Gastrocnemius medialis (tissue), 4 donors: Measurements from ENCODE around the gene TOMM20.

ENCODE experiments used
- POLR2A ChIP-seq, 2 donors: fragments of 450-650 bp; IDR thresholded peaks; one replicate each; pipeline ENCODE4 v1.6.1; 2017; ENCODE audit warnings: antibody characterized with exemption in 2 of 2, mild to moderate bottlenecking in 2 of 2, moderate library complexity in 2 of 2
- TF ChIP-seq, protein P1 (sequence below), 5 experiments: fragments of 450-650 bp in 3 of 5; fragments of 200-600 bp in 2 of 5; sonication (generic) in 2 of 5; IDR thresholded peaks in 4 of 5; conservative IDR thresholded peaks in 1 of 5; 1 replicate in 4 of 5; 2 replicates in 1 of 5; pipeline ENCODE4 v1.5.1; 2016 to 2019; ENCODE audit warnings: antibody characterized with exemption in 5 of 5, mild to moderate bottlenecking in 3 of 5, moderate library complexity in 3 of 5

GRCh38 chr1:235124111-235124510 is 4.5 kb downstream of the TOMM20 start:
- TF ChIP-seq, protein P1, sequence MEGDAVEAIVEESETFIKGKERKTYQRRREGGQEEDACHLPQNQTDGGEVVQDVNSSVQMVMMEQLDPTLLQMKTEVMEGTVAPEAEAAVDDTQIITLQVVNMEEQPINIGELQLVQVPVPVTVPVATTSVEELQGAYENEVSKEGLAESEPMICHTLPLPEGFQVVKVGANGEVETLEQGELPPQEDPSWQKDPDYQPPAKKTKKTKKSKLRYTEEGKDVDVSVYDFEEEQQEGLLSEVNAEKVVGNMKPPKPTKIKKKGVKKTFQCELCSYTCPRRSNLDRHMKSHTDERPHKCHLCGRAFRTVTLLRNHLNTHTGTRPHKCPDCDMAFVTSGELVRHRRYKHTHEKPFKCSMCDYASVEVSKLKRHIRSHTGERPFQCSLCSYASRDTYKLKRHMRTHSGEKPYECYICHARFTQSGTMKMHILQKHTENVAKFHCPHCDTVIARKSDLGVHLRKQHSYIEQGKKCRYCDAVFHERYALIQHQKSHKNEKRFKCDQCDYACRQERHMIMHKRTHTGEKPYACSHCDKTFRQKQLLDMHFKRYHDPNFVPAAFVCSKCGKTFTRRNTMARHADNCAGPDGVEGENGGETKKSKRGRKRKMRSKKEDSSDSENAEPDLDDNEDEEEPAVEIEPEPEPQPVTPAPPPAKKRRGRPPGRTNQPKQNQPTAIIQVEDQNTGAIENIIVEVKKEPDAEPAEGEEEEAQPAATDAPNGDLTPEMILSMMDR (IDR thresholded peaks at IDR 0.05 in 4 of 5, conservative IDR thresholded peaks at IDR 0.05 in 1 of 5) = no peak
- TF ChIP-seq POLR2A (IDR thresholded peaks at IDR 0.05) = no peak
